Subcutaneous abdominal adipose tissue (tissue), 5 donors: Measurements from ENCODE around the gene HBM.
"Not testable (repeated sequence)": the region's sequence is repeated elsewhere in the genome, so short reads cannot be mapped to it uniquely, and the experiment has no call there.

Source experiments
- H3K27ac ChIP-seq: one replicate; pipeline ENCODE4 v1.7.0; 2013; ENCODE audit warnings: low read depth, mild to moderate bottlenecking, inconsistent platforms, low read length, moderate library complexity
- H3K27me3 ChIP-seq, 5 donors: one replicate each; pipeline ENCODE4 v1.7.0; 2013; ENCODE audit warnings: low read length in 5 of 5, inconsistent platforms in 1 of 5; ENCODE audit not compliant: control insufficient read depth in 5 of 5, insufficient read depth in 4 of 5
- H3K36me3 ChIP-seq, 5 donors: one replicate each; pipeline ENCODE4 v1.7.0; 2013; ENCODE audit warnings: low read length in 5 of 5; ENCODE audit not compliant: control insufficient read depth in 5 of 5, insufficient read depth in 5 of 5
- H3K4me1 ChIP-seq, 5 donors: one replicate each; pipeline ENCODE4 v1.7.0; 2013; ENCODE audit warnings: low read length in 5 of 5, mild to moderate bottlenecking in 3 of 5, moderate library complexity in 1 of 5; ENCODE audit not compliant: control insufficient read depth in 5 of 5, insufficient read depth in 5 of 5
- H3K4me3 ChIP-seq, 5 donors: one replicate each; pipeline ENCODE4 v1.7.0; 2013; ENCODE audit warnings: low read length in 5 of 5, low read depth in 1 of 5
- H3K9ac ChIP-seq, 5 donors: one replicate each; pipeline ENCODE4 v1.7.0; 2013; ENCODE audit warnings: low read length in 5 of 5, mild to moderate bottlenecking in 4 of 5, moderate library complexity in 3 of 5
- H3K9me3 ChIP-seq, 5 donors: one replicate each; pipeline ENCODE4 v1.7.0; 2013; ENCODE audit warnings: low read length in 5 of 5; ENCODE audit not compliant: control insufficient read depth in 5 of 5
- donor health status: healthy.
- donor health status: healthy.
- donor health status: healthy.
- donor health status: healthy.
- donor health status: healthy.

HBM gene

DNA sequence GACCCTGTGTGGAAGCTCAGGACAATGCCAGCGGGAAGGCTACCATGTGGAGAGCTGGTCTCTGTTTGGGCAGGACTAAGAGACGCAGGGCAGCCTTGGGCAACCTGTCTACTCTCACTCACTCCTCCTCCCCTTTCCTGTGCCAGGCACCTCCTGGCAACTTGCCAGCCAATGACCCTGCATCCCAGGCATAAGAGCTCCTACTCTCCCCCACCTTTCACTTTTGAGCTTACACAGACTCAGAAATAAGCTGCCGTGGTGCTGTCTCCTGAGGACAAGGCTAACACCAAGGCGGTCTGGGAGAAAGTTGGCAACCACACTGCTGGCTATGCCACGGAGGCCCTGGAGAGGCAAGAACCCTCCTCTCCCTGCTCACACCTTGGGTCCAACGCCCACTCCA, 2.6 kb downstream of the HBM start:
- H3K27ac ChIP-seq: no peak overlapping the region
- no peak overlapping the region for H3K4me3 ChIP-seq
- H3K4me1 ChIP-seq: peaks cover 0 to 18% (median 16%) of the 10 kb centered on the region in 5 donors
- H3K27me3 ChIP-seq: peaks cover 34 to 51% (median 45%) of the 10 kb centered on the region in 5 donors
- H3K9ac ChIP-seq: no peak overlapping the region
- no peaks in the 10 kb centered on the region for H3K9me3 ChIP-seq
- H3K36me3 ChIP-seq: no peaks in the 10 kb centered on the region

DNA sequence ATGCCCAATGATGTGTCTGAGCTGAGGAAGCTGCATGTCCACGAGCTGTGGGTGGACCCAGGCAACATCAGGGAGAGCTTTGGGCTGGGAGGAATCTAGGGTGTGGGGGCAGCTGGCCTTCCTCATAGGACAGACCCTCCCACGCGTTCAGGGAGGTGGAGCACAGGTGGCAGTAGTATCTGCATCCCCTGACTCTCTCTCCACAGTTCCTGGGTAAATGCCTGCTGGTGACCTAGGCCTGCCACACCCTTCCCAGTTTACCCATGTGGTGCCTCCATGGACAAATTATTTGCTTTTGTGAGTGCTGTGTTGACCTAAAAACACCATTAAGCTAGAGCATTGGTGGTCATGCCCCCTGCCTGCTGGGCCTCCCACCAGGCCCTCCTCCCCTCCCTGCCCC, 3.2 kb downstream of the HBM start:
- Histone ChIP-seq H3K27me3 (peaks cover 34 to 49% (median 45%) of the 10 kb centered on the region in 5 donors), H3K9me3 (no peaks in the 10 kb centered on the region), H3K9ac (no peak overlapping the region)

DNA sequence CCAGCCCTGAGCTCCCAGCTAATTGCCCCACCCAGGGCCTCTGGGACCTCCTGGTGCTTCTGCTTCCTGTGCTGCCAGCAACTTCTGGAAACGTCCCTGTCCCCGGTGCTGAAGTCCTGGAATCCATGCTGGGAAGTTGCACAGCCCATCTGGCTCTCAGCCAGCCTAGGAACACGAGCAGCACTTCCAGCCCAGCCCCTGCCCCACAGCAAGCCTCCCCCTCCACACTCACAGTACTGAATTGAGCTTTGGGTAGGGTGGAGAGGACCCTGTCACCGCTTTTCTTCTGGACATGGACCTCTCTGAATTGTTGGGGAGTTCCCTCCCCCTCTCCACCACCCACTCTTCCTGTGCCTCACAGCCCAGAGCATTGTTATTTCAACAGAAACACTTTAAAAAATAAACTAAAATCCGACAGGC, 4.3 kb downstream of the HBM start:
- H3K9me3 ChIP-seq, H3K9ac ChIP-seq: not testable (repeated sequence)
- peaks cover 35 to 52% (median 47%) of the 10 kb centered on the region in 5 donors for H3K27me3 ChIP-seq

More for the DNA sequence above, 3.2 kb downstream of the HBM start:
- H3K4me1 ChIP-seq: peaks cover 0 to 18% (median 16%) of the 10 kb centered on the region in 5 donors
- H3K4me3 ChIP-seq: no peak overlapping the region
- H3K27ac ChIP-seq: no peak overlapping the region
- no peaks in the 10 kb centered on the region for H3K36me3 ChIP-seq

DNA sequence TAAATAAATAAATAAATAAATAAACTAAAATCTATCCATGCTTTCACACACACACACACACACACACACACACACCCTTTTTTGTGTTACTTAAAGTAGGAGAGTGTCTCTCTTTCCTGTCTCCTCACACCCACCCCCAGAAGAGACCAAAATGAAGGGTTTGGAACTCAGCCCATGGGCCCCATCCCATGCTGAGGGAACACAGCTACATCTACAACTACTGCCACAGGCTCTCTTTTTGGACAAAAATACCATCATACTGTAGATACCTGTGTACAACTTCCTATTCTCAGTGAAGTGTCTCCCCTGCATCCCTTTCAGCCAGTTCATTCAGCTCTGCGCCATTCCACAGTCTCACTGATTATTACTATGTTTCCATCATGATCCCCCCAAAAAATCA, 5.0 kb downstream of the HBM start:
- Histone ChIP-seq H3K4me1 (peaks cover 0 to 9% (median 6%) of the 10 kb centered on the region in 5 donors), H3K4me3 (no peak overlapping the region), H3K9me3 (no peaks in the 10 kb centered on the region), H3K9ac (no peak overlapping the region), H3K27me3 (peaks cover 33 to 50% (median 46%) of the 10 kb centered on the region in 5 donors), H3K36me3 (no peaks in the 10 kb centered on the region), H3K27ac (no peak overlapping the region)

More for the DNA sequence above, 4.3 kb downstream of the HBM start:
- not testable (repeated sequence) for H3K36me3 ChIP-seq, H3K27ac ChIP-seq, H3K4me3 ChIP-seq
- H3K4me1 ChIP-seq: peaks cover 0 to 16% (median 13%) of the 10 kb centered on the region in 5 donors

DNA sequence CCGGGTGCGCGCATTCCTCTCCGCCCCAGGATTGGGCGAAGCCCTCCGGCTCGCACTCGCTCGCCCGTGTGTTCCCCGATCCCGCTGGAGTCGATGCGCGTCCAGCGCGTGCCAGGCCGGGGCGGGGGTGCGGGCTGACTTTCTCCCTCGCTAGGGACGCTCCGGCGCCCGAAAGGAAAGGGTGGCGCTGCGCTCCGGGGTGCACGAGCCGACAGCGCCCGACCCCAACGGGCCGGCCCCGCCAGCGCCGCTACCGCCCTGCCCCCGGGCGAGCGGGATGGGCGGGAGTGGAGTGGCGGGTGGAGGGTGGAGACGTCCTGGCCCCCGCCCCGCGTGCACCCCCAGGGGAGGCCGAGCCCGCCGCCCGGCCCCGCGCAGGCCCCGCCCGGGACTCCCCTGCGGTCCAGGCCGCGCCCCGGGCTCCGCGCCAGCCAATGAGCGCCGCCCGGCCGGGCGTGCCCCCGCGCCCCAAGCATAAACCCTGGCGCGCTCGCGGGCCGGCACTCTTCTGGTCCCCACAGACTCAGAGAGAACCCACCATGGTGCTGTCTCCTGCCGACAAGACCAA, 6.7 kb downstream of the HBM start, which contains the start of gene HBA2:
HBA2 (plus strand) TSS at position 503 of the 568 bp plus-strand sequence; CDS start at position 540, 37 bp downstream.
- not testable (repeated sequence) for H3K4me3 ChIP-seq, H3K9ac ChIP-seq, H3K36me3 ChIP-seq, H3K9me3 ChIP-seq, H3K27ac ChIP-seq, H3K4me1 ChIP-seq
- H3K27me3 ChIP-seq: peaks cover 19 to 35% (median 33%) of the 10 kb centered on the region in 5 donors

DNA sequence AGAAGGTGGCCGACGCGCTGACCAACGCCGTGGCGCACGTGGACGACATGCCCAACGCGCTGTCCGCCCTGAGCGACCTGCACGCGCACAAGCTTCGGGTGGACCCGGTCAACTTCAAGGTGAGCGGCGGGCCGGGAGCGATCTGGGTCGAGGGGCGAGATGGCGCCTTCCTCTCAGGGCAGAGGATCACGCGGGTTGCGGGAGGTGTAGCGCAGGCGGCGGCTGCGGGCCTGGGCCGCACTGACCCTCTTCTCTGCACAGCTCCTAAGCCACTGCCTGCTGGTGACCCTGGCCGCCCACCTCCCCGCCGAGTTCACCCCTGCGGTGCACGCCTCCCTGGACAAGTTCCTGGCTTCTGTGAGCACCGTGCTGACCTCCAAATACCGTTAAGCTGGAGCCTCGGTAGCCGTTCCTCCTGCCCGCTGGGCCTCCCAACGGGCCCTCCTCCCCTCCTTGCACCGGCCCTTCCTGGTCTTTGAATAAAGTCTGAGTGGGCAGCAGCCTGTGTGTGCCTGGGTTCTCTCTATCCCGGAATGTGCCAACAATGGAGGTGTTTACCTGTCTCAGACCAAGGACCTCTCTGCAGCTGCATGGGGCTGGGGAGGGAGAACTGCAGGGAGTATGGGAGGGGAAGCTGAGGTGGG, 7.6 kb downstream of the HBM start:
- H3K27me3 ChIP-seq: peaks cover 23 to 36% (median 33%) of the 10 kb centered on the region in 5 donors
- not testable (repeated sequence) for H3K9ac ChIP-seq, H3K27ac ChIP-seq, H3K4me1 ChIP-seq, H3K36me3 ChIP-seq, H3K9me3 ChIP-seq, H3K4me3 ChIP-seq

DNA sequence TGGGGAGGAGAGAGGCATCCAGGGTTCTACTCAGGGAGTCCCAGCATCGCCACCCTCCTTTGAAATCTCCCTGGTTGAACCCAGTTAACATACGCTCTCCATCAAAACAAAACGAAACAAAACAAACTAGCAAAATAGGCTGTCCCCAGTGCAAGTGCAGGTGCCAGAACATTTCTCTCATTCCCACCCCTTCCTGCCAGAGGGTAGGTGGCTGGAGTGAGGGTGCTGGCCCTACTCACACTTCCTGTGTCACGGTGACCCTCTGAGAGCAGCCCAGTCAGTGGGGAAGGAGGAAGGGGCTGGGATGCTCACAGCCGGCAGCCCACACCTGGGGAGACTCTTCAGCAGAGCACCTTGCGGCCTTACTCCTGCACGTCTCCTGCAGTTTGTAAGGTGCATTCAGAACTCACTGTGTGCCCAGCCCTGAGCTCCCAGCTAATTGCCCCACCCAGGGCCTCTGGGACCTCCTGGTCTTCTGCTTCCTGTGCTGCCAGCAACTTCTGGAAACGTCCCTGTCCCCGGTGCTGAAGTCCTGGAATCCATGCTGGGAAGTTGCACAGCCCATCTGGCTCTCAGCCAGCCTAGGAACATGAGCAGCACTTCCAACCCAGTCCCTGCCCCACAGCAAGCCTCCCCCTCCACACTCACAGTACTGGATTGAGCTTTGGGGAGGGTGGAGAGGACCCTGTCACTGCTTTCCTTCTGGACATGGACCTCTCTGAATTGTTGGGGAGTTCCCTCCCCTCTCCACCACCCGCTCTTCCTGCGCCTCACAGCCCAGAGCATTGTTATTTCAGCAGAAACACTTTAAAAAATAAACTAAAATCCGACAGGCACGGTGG, 8.4 kb downstream of the HBM start:
- H3K36me3 ChIP-seq, H3K4me3 ChIP-seq, H3K4me1 ChIP-seq, H3K9ac ChIP-seq, H3K27ac ChIP-seq, H3K9me3 ChIP-seq: not testable (repeated sequence)
- H3K27me3 ChIP-seq: peaks cover 22 to 31% (median 27%) of the 10 kb centered on the region in 5 donors

DNA sequence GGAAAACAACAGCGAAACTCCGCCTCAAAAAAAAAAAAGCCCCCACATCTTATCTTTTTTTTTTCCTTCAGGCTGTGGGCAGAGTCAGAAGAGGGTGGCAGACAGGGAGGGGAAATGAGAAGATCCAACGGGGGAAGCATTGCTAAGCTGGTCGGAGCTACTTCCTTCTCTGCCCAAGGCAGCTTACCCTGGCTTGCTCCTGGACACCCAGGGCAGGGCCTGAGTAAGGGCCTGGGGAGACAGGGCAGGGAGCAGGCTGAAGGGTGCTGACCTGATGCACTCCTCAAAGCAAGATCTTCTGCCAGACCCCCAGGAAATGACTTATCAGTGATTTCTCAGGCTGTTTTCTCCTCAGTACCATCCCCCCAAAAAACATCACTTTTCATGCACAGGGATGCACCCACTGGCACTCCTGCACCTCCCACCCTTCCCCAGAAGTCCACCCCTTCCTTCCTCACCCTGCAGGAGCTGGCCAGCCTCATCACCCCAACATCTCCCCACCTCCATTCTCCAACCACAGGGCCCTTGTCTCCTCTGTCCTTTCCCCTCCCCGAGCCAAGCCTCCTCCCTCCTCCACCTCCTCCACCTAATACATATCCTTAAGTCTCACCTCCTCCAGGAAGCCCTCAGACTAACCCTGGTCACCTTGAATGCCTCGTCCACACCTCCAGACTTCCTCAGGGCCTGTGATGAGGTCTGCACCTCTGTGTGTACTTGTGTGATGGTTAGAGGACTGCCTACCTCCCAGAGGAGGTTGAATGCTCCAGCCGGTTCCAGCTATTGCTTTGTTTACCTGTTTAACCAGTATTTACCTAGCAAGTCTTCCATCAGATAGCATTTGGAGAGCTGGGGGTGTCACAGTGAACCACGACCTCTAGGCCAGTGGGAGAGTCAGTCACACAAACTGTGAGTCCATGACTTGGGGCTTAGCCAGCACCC, 9.5 kb downstream of the HBM start:
- Histone ChIP-seq H3K4me1 (peaks cover 0 to 5% (median 0%) of the 10 kb centered on the region in 5 donors), H3K4me3 (no peak overlapping the region), H3K27ac (no peak overlapping the region), H3K9ac (no peak overlapping the region), H3K9me3 (no peaks in the 10 kb centered on the region), H3K27me3 (peaks cover 31 to 43% (median 31%) of the 10 kb centered on the region in 5 donors), H3K36me3 (no peaks in the 10 kb centered on the region)

DNA sequence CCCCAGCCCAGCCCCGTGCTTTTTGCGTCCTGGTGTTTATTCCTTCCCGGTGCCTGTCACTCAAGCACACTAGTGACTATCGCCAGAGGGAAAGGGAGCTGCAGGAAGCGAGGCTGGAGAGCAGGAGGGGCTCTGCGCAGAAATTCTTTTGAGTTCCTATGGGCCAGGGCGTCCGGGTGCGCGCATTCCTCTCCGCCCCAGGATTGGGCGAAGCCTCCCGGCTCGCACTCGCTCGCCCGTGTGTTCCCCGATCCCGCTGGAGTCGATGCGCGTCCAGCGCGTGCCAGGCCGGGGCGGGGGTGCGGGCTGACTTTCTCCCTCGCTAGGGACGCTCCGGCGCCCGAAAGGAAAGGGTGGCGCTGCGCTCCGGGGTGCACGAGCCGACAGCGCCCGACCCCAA, 10.2 kb downstream of the HBM start:
- peaks cover 0 to 13% (median 7%) of the 10 kb centered on the region in 5 donors for H3K4me1 ChIP-seq
- not testable (repeated sequence) for H3K9ac ChIP-seq, H3K27ac ChIP-seq, H3K36me3 ChIP-seq, H3K9me3 ChIP-seq, H3K4me3 ChIP-seq
- peaks cover 29 to 45% (median 33%) of the 10 kb centered on the region in 5 donors for H3K27me3 ChIP-seq
